Measurements from ENCODE around the gene ZFYVE28.

DNA sequence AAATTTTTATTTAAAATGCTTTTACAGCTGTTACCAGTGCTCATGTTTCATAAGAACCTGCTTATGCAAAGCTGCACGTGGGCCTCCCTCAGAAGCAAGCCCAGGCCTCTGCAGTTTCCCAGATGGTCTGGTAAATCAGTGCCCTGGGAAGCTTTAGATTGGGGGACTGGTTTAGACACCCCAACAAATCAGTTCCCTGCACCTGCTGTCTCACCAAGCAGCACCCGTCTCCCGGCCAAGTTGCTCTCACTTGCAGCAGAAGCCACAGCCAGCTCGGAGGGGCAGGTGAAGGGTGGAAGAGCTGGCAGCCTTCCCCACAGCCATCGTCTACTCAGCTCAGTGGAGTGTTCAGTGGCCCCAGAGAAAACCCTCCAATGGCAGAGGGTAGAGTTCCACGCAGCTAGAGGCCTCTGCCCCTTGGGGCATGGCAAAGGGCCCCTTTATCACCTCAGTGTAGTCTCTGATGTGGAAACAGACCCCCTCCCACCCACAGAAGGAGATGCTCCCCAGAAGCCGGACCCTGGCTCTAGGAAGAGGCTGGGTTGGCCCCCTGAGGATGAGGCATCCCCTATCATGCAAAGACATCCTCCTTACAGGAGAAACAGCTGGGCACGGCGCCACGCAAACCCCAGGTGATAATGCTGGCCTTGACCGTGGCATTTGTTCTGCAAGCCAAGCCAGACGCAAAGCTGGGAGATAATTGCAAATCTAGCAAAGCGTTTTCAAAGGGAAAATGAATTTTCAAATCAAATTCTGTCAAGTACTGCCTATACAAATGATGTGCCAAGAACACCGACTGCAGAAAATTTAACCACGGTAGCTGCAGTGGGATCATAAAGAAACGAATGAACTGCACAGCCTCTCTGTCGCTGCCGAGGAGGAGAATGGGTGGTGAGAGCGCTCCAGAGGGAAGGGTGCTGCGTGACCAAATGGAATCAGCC is 51.9 kb downstream of the ZFYVE28 start:
- no peak for TF ChIP-seq STAT3 (IDR thresholded peaks at IDR 0.05; ENCODE audit: low read depth, low read length)
- TF ChIP-seq ETV6 (conservative IDR thresholded peaks at IDR 0.05 in 1 of 2, IDR thresholded peaks at IDR 0.05 in 1 of 2; ENCODE audit: borderline replicate concordance in 1 of 2, low read depth in 1 of 2), result no peak
- TF ChIP-seq, protein P1, sequence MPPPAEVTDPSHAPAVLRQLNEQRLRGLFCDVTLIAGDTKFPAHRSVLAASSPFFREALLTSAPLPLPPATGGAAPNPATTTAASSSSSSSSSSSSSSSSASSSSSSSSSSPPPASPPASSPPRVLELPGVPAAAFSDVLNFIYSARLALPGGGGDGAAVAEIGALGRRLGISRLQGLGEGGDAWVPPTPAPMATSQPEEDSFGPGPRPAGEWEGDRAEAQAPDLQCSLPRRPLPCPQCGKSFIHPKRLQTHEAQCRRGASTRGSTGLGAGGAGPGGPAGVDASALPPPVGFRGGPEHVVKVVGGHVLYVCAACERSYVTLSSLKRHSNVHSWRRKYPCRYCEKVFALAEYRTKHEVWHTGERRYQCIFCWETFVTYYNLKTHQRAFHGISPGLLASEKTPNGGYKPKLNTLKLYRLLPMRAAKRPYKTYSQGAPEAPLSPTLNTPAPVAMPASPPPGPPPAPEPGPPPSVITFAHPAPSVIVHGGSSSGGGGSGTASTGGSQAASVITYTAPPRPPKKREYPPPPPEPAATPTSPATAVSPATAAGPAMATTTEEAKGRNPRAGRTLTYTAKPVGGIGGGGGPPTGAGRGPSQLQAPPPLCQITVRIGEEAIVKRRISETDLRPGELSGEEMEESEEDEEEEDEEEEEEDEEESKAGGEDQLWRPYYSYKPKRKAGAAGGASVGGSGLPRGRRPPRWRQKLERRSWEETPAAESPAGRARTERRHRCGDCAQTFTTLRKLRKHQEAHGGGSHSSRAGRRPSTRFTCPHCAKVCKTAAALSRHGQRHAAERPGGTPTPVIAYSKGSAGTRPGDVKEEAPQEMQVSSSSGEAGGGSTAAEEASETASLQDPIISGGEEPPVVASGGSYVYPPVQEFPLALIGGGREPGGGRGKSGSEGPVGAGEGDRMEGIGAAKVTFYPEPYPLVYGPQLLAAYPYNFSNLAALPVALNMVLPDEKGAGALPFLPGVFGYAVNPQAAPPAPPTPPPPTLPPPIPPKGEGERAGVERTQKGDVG (CRISPR knock-in tag; IDR thresholded peaks at IDR 0.05), result no peak
- no peak for TF ChIP-seq TARDBP (IDR thresholded peaks at IDR 0.05; ENCODE audit: borderline replicate concordance)
- TF ChIP-seq POLR2AphosphoS5 (IDR thresholded peaks at IDR 0.05; ENCODE audit: low read length), result no peak
- TF ChIP-seq RFX5 (IDR thresholded peaks at IDR 0.05; ENCODE audit: low read depth, low read length), result no peak
- no peak for TF ChIP-seq FOXM1 (IDR thresholded peaks at IDR 0.05; ENCODE audit: low read depth, low read length)
- no peak for TF ChIP-seq MAX (IDR thresholded peaks at IDR 0.05; ENCODE audit: low read depth, low read length)
- no peak for TF ChIP-seq HDAC6 (IDR thresholded peaks at IDR 0.05; ENCODE audit: unreplicated experiment)
- no peak for TF ChIP-seq CTCF (IDR thresholded peaks at IDR 0.05 in 2 of 3, conservative IDR thresholded peaks at IDR 0.05 in 1 of 3; ENCODE audit: control insufficient read depth in 2 of 3, extremely low read depth in 1 of 3, insufficient read depth in 1 of 3, low read depth in 3 of 3, low read length in 3 of 3)
- TF ChIP-seq MXI1 (IDR thresholded peaks at IDR 0.05; ENCODE audit: low read depth, low read length), result no peak

Data from GM12878 (cell line).